Esophagus (tissue), 2 donors: ENCODE measurements around the gene MYOG. TPM values are rescaled to one million over a fixed set of nuclear protein-coding genes. Genes with fewer than 3 reads are reported as not detected.

Experiments
- H3K27ac ChIP-seq, 2 donors: one replicate each; pipeline ENCODE4 v1.5.1; 2013; ENCODE audit warnings: low read depth in 2 of 2, mild to moderate bottlenecking in 2 of 2, inconsistent platforms in 1 of 2, low read length in 1 of 2, moderate library complexity in 1 of 2
- H3K27me3 ChIP-seq, 2 donors: one replicate each; pipeline ENCODE4 v1.6.1; 2013; ENCODE audit warnings: low read length in 2 of 2, control low read depth in 1 of 2, mild to moderate bottlenecking in 1 of 2; ENCODE audit not compliant: insufficient read depth in 2 of 2, control insufficient read depth in 1 of 2
- H3K36me3 ChIP-seq, 2 donors: one replicate each; pipeline ENCODE4 v1.6.1; 2013; ENCODE audit warnings: low read length in 1 of 2; ENCODE audit not compliant: control insufficient read depth in 2 of 2, insufficient read depth in 2 of 2
- H3K4me1 ChIP-seq, 2 donors: one replicate each; pipeline ENCODE4 v1.6.1; 2013; ENCODE audit warnings: low read length in 1 of 2; ENCODE audit not compliant: control insufficient read depth in 2 of 2, insufficient read depth in 2 of 2
- H3K4me3 ChIP-seq, 2 donors: one replicate each; pipeline ENCODE4 v1.5.1; 2013; ENCODE audit warnings: low read length in 2 of 2, mild to moderate bottlenecking in 2 of 2, low read depth in 1 of 2, moderate library complexity in 1 of 2
- H3K9me3 ChIP-seq, 2 donors: one replicate each; pipeline ENCODE4 v1.6.1; 2013; ENCODE audit warnings: mild to moderate bottlenecking in 2 of 2, low read depth in 1 of 2, low read length in 1 of 2, moderate library complexity in 1 of 2; ENCODE audit not compliant: control insufficient read depth in 2 of 2, insufficient read depth in 1 of 2
- WGBS, 2 donors: extraction: QIAGEN DNeasy Blood & Tissue Kit; methylation state at CpG; one replicate each; pipeline ENCODE4 v1.1.7; 2013; 5-methylcytosine and 5-hydroxymethylcytosine counted together
- polyA plus RNA-seq, 2 donors: library from polyadenylated mRNA; stranded (reverse); fragments of 200-250 nt; gene quantifications; one replicate each; pipeline ENCODE4 v1.2.3, GENCODE V29; 2013
- donor health status: healthy with polysubstance abuse.
- donor health status: Bipolar disorder and iron deficiency.

MYOG gene
- polyA plus RNA-seq, 2 donors, result not detected

- WGBS, 2 donors, result 58 to 64% methylated on average over 10 of the region's 10 CpGs
- no peaks in the 10 kb centered on the region for H3K9me3 ChIP-seq
- H3K27ac ChIP-seq, result no peak overlapping the region
- H3K27me3 ChIP-seq, result no peaks in the 10 kb centered on the region
- H3K4me3 ChIP-seq, result no peak overlapping the region
- peaks cover 0 to 3% of the 10 kb centered on the region in 2 donors for H3K4me1 ChIP-seq
- no peaks in the 10 kb centered on the region for H3K36me3 ChIP-seq
These were observed 30.4 kb upstream of the MYOG start for GRCh38 chr1:203116091-203116820.

DNA sequence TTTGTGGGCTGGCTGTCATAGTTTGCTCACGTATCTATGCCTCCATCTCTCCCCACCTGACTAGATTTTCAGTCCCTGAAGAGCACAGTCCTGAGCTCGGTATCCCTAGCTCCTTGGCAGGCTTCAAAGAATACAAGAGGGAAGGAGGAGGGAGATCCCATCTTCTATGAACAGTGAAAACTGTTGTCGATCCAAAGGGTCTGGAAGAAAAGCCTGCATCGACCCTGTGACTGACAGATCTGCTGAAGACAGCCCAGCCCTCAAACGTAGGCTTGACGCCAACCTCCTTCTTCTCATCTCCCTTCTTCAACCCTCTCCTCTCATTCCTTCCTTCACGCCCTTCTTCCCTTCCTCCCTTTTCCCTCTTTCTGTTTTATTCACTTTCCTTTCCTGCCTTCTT is 28.4 kb upstream of the MYOG start:
- WGBS, 2 donors, result 69 to 76% methylated on average over 7 of the region's 7 CpGs

DNA sequence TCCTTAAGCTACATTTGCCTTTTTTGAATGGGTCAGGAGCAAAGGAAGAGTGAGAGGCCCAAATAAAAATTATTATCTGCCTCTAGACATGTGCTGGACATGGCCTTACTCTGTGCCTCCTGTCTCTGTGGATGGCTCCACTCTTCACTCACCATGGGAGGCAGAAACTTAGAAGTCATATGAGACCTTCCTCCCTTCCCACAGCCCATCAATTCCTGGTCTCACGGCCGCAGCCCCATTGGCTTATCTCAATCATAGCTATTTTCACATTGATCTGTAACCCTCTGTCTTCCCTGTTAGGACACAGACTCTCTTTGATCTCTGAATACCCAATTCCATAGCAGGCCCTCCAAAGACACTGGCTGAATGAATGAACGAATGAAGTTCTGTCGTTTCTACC is 27.5 kb upstream of the MYOG start:
- H3K4me3 ChIP-seq, result no peak overlapping the region

More for the DNA sequence above, 28.4 kb upstream of the MYOG start:
- Histone ChIP-seq H3K27ac (no peak overlapping the region), H3K9me3 (no peaks in the 10 kb centered on the region), H3K27me3 (no peaks in the 10 kb centered on the region), H3K4me3 (no peak overlapping the region), H3K36me3 (no peaks in the 10 kb centered on the region), H3K4me1 (peaks cover 0 to 3% of the 10 kb centered on the region in 2 donors)

GRCh38 chr1:203112475-203112874 is 26.7 kb upstream of the MYOG start:
- Histone ChIP-seq H3K4me1 (peaks cover 0 to under 1% of the 10 kb centered on the region in 2 donors), H3K27me3 (no peaks in the 10 kb centered on the region), H3K4me3 (no peak overlapping the region), H3K9me3 (no peaks in the 10 kb centered on the region), H3K27ac (no peak overlapping the region), H3K36me3 (no peaks in the 10 kb centered on the region)
- 24 to 33% methylated on average over 2 of the region's 2 CpGs for WGBS, 2 donors

More for the DNA sequence above, 27.5 kb upstream of the MYOG start:
- H3K27me3 ChIP-seq, result no peaks in the 10 kb centered on the region
- H3K9me3 ChIP-seq, result no peaks in the 10 kb centered on the region
- H3K36me3 ChIP-seq, result no peaks in the 10 kb centered on the region
- WGBS, 2 donors, result 63 to 80% methylated on average over 4 of the region's 4 CpGs
- peaks cover 0 to 3% of the 10 kb centered on the region in 2 donors for H3K4me1 ChIP-seq
- H3K27ac ChIP-seq, result no peak overlapping the region

GRCh38 chr1:203104789-203105390 is 19.1 kb upstream of the MYOG start:
- H3K27me3 ChIP-seq, result no peaks in the 10 kb centered on the region
- no peak overlapping the region for H3K27ac ChIP-seq
- no peaks in the 10 kb centered on the region for H3K36me3 ChIP-seq
- H3K4me1 ChIP-seq, result no peaks in the 10 kb centered on the region
- no peak overlapping the region for H3K4me3 ChIP-seq
- no peaks in the 10 kb centered on the region for H3K9me3 ChIP-seq

DNA sequence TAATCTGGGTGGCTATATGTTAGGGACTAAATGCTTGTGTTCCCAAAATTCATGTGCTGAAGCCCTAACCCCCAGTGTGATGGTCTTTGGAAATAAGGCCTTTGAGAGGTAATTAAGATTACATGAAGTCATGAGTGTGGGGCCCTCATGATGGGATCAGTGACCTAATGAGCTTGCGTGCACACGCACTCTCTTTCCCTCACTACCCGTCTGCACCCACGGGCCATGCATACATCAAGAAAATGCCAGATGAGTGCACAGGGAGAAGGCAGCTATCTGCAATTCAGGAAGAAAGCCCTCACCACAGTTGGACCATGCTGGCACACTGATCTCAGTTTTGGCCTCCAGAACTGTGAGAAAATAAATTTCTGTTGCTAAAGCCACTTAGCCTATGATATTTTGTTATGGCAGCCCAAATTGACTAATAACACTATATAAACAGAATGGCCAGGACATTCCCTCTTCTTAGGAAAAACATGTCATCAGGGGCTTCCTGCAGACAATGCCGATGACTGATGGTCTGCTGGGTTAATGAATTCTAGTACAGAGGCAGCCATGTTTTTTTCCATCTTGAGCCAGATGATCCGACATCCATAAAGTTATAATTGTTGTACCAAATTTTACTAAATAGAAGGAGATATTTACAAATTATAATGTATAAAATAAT is 18.1 kb upstream of the MYOG start:
- Histone ChIP-seq H3K27ac (no peak overlapping the region), H3K4me3 (no peak overlapping the region), H3K36me3 (no peaks in the 10 kb centered on the region), H3K27me3 (no peaks in the 10 kb centered on the region), H3K4me1 (no peaks in the 10 kb centered on the region), H3K9me3 (no peaks in the 10 kb centered on the region)
- 83% methylated on average over 6 of the region's 6 CpGs for WGBS, 2 donors

GRCh38 chr1:203103216-203103615 is 17.4 kb upstream of the MYOG start:
- Histone ChIP-seq H3K4me3 (no peak overlapping the region), H3K27me3 (no peaks in the 10 kb centered on the region), H3K36me3 (no peaks in the 10 kb centered on the region), H3K4me1 (no peaks in the 10 kb centered on the region), H3K27ac (no peak overlapping the region), H3K9me3 (no peaks in the 10 kb centered on the region)
- WGBS, 2 donors, result 66 to 72% methylated on average over 4 of the region's 4 CpGs

- H3K27ac ChIP-seq, result no peak overlapping the region
- H3K27me3 ChIP-seq, result no peaks in the 10 kb centered on the region
- no peak overlapping the region for H3K4me3 ChIP-seq
- no peaks in the 10 kb centered on the region for H3K9me3 ChIP-seq
- H3K4me1 ChIP-seq, result no peaks in the 10 kb centered on the region
- no peaks in the 10 kb centered on the region for H3K36me3 ChIP-seq
- WGBS, 2 donors, result 55 to 57% methylated on average over 6 of the region's 6 CpGs
These were observed 16.2 kb upstream of the MYOG start for GRCh38 chr1:203101813-203102634.

DNA sequence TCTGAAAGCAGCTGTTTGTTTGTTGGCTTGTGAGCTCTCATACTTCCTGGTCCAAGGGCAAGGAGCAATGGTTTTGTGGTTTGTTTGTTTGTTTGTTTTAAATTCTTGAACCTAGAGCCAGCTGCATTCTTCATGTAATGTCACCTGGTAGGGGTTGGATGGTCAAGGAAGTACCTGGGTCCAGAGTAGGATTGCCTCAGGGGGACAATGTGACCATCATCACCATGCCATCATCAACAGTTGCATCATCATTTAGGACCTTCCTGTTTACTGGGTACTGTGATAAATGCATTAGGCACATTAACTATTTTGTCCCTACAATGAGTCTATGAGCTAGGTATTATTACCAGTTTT is 14.7 kb upstream of the MYOG start:
- no peaks in the 10 kb centered on the region for H3K4me1 ChIP-seq
- H3K9me3 ChIP-seq, result no peaks in the 10 kb centered on the region
- no peak overlapping the region for H3K4me3 ChIP-seq
- H3K27me3 ChIP-seq, result no peaks in the 10 kb centered on the region
- H3K27ac ChIP-seq, result no peak overlapping the region
- H3K36me3 ChIP-seq, result no peaks in the 10 kb centered on the region
